ENCODE measurements around the gene FOXN3.

GRCh38 chr14:89402363-89402762 lies 14.7 kb downstream of the FOXN3 start:
- no peak for TF ChIP-seq POLR2A (IDR thresholded peaks at IDR 0.05; ENCODE audit: low read length)
- TF ChIP-seq GATA1 (IDR thresholded peaks at IDR 0.05; ENCODE audit: low read depth, low read length), result no peak

All from erythroblast (primary cell).